Adrenal gland (tissue), 12 donors: ENCODE data around the gene SHB. TPM values are rescaled to one million over a fixed set of nuclear protein-coding genes. Genes with fewer than 3 reads are reported as not detected.

Experiments used
- DNase-seq, 7 donors: peaks; one replicate each; pipeline ENCODE4 v3.0.0-alpha.2; 2019 to 2020
- H3K27ac ChIP-seq, 5 donors: fragments of 200-600 bp; sonication (generic) in 4 of 5; 1 replicate in 3 of 5; 2 replicates in 2 of 5; pipeline versions ENCODE4 v1.5.1 to v1.8.0; 2016 to 2020; ENCODE audit warnings: mild to moderate bottlenecking in 1 of 5
- H3K27me3 ChIP-seq: fragments of 200-600 bp; 2 replicates; pipeline ENCODE4 v1.8.0; 2021
- H3K36me3 ChIP-seq, 2 donors: fragments of 200-600 bp; replicated peaks in 1 of 2; 1 replicate in 1 of 2; 2 replicates in 1 of 2; pipeline versions ENCODE4 v1.5.1 to v1.8.0; 2018 to 2022
- H3K4me1 ChIP-seq, 2 donors: fragments of 200-600 bp; replicated peaks in 1 of 2; 1 replicate in 1 of 2; 2 replicates in 1 of 2; pipeline versions ENCODE4 v1.5.1 to v1.8.0; 2018 to 2021
- H3K4me3 ChIP-seq, 4 donors: fragments of 200-600 bp; sonication (generic) in 3 of 4; one replicate each; pipeline ENCODE4 v1.5.1; 2016 to 2018
- H3K9me3 ChIP-seq, 3 donors: fragments of 200-600 bp; sonication (generic) in 1 of 3; replicated peaks in 1 of 3; 1 replicate in 2 of 3; 2 replicates in 1 of 3; pipeline versions ENCODE4 v1.5.1 to v1.8.0; 2016 to 2021
- CTCF ChIP-seq, 6 experiments: fragments of 450-650 bp in 4 of 6; fragments of 200-600 bp in 2 of 6; sonication (generic) in 1 of 6; IDR thresholded peaks; 1 replicate in 5 of 6; 2 replicates in 1 of 6; pipeline versions ENCODE4 v1.5.1 to v1.8.0; 2016 to 2021; ENCODE audit warnings: antibody characterized with exemption in 6 of 6, mild to moderate bottlenecking in 2 of 6, moderate library complexity in 1 of 6
- POLR2A ChIP-seq, 2 donors: fragments of 450-650 bp; IDR thresholded peaks; one replicate each; pipeline ENCODE4 v1.6.1; 2017; ENCODE audit warnings: antibody characterized with exemption in 2 of 2, mild to moderate bottlenecking in 2 of 2, moderate library complexity in 1 of 2
- WGBS, 4 donors: extraction: QIAGEN DNeasy Blood & Tissue Kit in 2 of 4; methylation state at CpG; one replicate each; pipeline versions ENCODE4 v1.1.5 to v1.1.7; 2013 to 2017; 5-methylcytosine and 5-hydroxymethylcytosine counted together
- intact Hi-C, 2 donors: fragments of 100-400 bp; cut with DNase I; formaldehyde crosslinking; loops; one replicate each; pipeline versions ENCODE4 v1.14.1 to v1.15.0; 2022 to 2023
- polyA plus RNA-seq, 3 donors: library from polyadenylated mRNA; stranded (reverse); fragments of 200-250 nt in 2 of 3; fragments of 350-450 nt in 1 of 3; fragmentation: Illumina TruSeq in 1 of 3; extraction: RNeasy Lipid Tissue Mini Kit (QIAGEN cat#74804) in 1 of 3; gene quantifications; one replicate each; pipeline ENCODE4 v1.2.3, GENCODE V29; 2013 to 2014
- total RNA-seq, 9 donors: library from RNA; depleted of rRNA in 4 of 9; stranded (reverse); fragments of >200 nt in 4 of 9; fragments of 120-200 nt in 1 of 9; fragmentation: NEBNext Ultra II Directional in 1 of 9; extraction: Animal tissue kit (Norgen Biotek cat#: 25700) in 1 of 9; gene quantifications; one replicate each; pipeline versions ENCODE4 v1.1.0 to v1.2.4, GENCODE V29; 2013 to 2023
- donor health status: healthy with polysubstance abuse.
- donor health status: Bipolar disorder and iron deficiency.
- donor health status: DM: yes; HTN: yes; CAD: no.
- donor health status: DM: no; HTN: no; CAD: no.
- donor health status: DM: no; HTN: no; CAD: no.
- donor health status: DM: yes; HTN: yes; CAD: no.

SHB gene
- total and polyA plus RNA-seq, 12 donors = 3.2 to 21.2 (median 11.1) TPM

- 64 to 80% (median 69%) methylated on average over 5 of the region's 5 CpGs for WGBS, 4 donors
- Histone ChIP-seq H3K27me3 (no peaks in the 10 kb centered on the region), H3K36me3 (no peaks in the 10 kb centered on the region), H3K27ac (no peak overlapping the region), H3K4me3 (no peak overlapping the region), H3K9me3 (no peaks in the 10 kb centered on the region), H3K4me1 (peaks cover 6 to 26% of the 10 kb centered on the region in 2 donors)
- no peak for TF ChIP-seq POLR2A (IDR thresholded peaks at IDR 0.05)
- TF ChIP-seq CTCF (IDR thresholded peaks at IDR 0.05) = no peak
- intact Hi-C loops = no loop called here
- no peak for DNase-seq
Measured at GRCh38 chr9:37990404-37991015, 78.5 kb downstream of the SHB start.

- H3K27me3 ChIP-seq = no peaks in the 10 kb centered on the region
- H3K27ac ChIP-seq = no peak overlapping the region
- intact Hi-C loops = loop anchor here in 1 of 2 donors (5.0 kb wide), 1 partner anchor 62 kb away; no protein-coding TSS in a partner anchor
- peaks cover 6 to 29% of the 10 kb centered on the region in 2 donors for H3K4me1 ChIP-seq
- H3K36me3 ChIP-seq = no peaks in the 10 kb centered on the region
- no peaks in the 10 kb centered on the region for H3K9me3 ChIP-seq
- 83 to 90% (median 86%) methylated on average over 5 of the region's 5 CpGs for WGBS, 4 donors
- no peak overlapping the region for H3K4me3 ChIP-seq
- no peak for TF ChIP-seq CTCF (IDR thresholded peaks at IDR 0.05)
- no peak for TF ChIP-seq POLR2A (IDR thresholded peaks at IDR 0.05)
- no peak for DNase-seq
Measured at GRCh38 chr9:37989701-37990100, 79.3 kb downstream of the SHB start.

- 54 to 78% (median 66%) methylated on average over 2 of the region's 2 CpGs for WGBS, 4 donors
- no peaks in the 10 kb centered on the region for H3K36me3 ChIP-seq
- intact Hi-C loops = loop anchor here in 1 of 2 donors (5.0 kb wide), 1 partner anchor 61 kb away; no protein-coding TSS in a partner anchor
- no peak for TF ChIP-seq POLR2A (IDR thresholded peaks at IDR 0.05)
- no peak for DNase-seq
- H3K4me1 ChIP-seq = peaks cover 6 to 27% of the 10 kb centered on the region in 2 donors
- no peak overlapping the region for H3K4me3 ChIP-seq
- H3K9me3 ChIP-seq = no peaks in the 10 kb centered on the region
- peak overlapping the region in 3 of 5 donors; percentile 1 to 66 (median 52) for H3K27ac ChIP-seq
- H3K27me3 ChIP-seq = no peaks in the 10 kb centered on the region
Measured at GRCh38 chr9:37988602-37989001, 80.4 kb downstream of the SHB start.

GRCh38 chr9:37988041-37988440, 81.0 kb downstream of the SHB start:
- Histone ChIP-seq H3K4me3 (no peak overlapping the region), H3K9me3 (no peaks in the 10 kb centered on the region), H3K27me3 (no peaks in the 10 kb centered on the region), H3K36me3 (no peaks in the 10 kb centered on the region), H3K27ac (peak overlapping the region in 3 of 5 donors; percentile 1 to 85 (median 66)), H3K4me1 (peaks cover 6 to 27% of the 10 kb centered on the region in 2 donors)
- TF ChIP-seq CTCF (IDR thresholded peaks at IDR 0.05) = no peak
- peak in 1 of 2 donors; percentile 13 for TF ChIP-seq POLR2A (IDR thresholded peaks at IDR 0.05)
- intact Hi-C loops = loop anchor here in 1 of 2 donors (5.0 kb wide), 1 partner anchor 61 kb away; no protein-coding TSS in a partner anchor
- WGBS, 4 donors = 35 to 79% (median 54%) methylated on average over 3 to 5 of the region's 5 CpGs
- DNase-seq = peak; percentile 61 to 90 (median 83)
